Jurkat, Clone E6-1 (cell line): ENCODE data around the gene HAGHL.
A peak's percentile ranks its signal among the peaks of the same experiment; 100 is the strongest.

Experiments used
- DNase-seq: peaks from one replicate; pipeline ENCODE4 v3.0.0-alpha.2; 2011; ENCODE audit warnings: low read depth, low spot score
- H3K4me3 ChIP-seq: 2 replicates; pipeline ENCODE4 v1.5.1; 2011; ENCODE audit warnings: mild to moderate bottlenecking, low read length, control low read depth, moderate library complexity

Gene HAGHL

DNA sequence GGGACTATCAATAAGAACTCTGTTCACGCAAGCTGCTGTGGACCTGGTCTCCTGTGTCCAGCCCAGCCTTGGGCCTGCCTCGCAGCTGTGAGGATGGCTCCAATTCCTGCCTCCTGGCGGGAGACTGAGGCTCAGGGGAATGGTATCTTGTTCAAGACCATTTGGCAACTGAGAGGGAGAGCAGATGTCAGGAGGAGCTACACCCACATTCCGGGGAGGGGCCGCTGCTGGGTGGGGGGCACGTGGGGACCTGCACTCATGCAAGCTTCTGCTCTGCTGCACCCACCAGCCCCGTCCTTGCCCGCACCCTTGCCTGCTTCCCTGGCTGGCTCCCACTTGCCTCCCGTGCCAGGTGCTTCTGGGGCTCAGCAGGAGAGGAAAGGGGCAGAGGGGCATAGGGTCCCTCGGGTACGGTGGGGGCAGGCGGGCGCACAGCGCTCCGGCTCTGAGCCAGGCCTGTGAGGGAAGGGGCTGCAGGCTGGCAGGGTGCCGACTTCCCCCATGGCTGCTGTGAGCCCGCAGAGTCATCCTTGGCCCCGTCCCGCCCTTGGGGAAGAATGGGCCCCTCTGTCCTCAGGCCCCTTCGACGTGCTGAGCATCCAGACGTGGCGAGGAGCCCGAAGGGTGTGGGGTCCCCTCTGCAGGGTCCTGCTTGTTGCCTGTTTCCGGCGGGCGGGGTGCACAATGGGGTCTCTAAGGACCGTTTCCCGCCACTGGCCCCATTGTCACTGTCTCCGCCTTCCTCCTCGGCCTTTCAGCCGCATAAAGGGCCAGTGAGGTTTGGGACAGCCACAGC is 9.3 kb upstream of the HAGHL start:
- DNase-seq, result no peak
- H3K4me3 ChIP-seq, result no peak overlapping the region

DNA sequence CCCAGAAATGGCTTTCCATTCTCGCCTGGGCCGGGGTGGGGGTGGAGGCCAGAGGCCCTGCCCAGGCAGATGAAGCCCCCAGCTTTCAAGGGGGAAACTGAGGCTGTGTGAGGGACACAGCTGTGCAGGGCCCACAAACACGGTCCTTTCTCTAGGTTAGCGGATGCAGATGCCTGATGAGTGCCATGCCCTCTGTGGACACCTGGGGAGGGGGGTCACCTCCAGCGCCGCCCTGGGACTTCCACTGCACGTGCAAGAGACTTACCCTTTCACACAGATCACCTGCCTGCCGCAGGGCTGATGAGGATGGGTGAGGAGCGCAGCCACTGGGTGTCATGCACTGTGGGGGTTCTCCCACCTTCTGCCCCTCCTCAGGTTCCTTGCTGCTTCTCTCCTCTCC is 8.5 kb upstream of the HAGHL start:
- no peak overlapping the region for H3K4me3 ChIP-seq
- DNase-seq, result no peak

- no peak for DNase-seq
- no peak overlapping the region for H3K4me3 ChIP-seq
Observed at GRCh38 chr16:718922-719321, 8.0 kb upstream of the HAGHL start.

DNA sequence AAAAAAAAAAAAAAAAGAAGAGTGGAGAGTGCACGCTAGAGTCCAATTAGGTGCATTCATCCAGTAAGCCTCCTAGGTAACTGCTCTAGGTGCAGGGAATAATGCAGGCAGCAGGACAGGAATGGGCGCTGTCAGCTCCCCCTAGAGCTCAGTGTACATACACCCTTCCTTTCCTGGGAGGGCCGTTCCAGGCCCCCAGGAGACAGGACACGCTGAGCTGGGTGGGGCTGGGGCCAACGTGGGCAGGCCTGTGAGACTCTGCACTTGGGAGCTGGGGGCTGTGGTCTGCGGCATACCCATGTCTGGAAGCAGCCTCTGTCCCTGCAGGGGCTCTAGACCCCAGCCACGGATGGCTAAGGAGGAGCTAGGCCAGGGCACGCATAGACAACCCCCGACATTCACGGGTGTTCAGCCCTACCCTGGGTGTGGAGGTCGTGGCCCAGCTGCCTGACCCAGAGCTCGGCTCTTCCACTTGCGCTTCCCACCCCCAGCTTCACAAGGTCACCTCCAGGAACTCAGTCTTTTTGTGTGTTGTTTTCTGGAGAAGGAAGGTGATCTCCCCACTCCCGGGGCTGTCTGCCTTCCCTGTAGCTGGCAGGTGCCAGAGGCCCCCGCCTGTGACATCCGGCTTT is 7.0 kb upstream of the HAGHL start:
- H3K4me3 ChIP-seq, result peak overlapping the region; percentile 73
- DNase-seq, result peak; percentile 37

DNA sequence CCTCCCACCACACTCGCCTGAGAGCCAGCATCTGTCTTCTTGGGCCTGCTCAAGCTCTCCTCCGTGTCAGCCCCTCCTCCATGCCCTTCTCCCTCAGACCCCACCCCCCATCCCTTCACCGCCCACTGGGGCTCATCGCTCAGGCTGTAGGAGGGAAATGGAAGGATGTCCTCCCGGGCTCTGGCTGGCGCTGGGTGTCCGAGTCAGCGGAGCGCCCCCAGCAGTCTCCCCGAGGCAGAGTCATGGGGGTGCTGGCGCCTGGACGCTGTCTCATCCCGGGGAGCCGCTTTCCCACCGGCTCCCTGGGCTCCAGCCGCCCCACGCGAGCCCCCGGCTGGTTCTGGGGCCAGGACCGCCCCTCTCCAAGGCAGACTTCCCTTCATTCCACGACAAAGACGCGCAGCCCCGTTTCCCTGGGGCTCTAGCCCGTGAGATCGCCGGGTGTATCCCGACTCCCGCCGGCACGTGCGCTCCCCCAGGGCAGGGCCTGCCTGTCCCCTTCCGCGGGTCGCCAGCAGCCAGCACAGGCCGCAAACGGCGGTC is 6.4 kb upstream of the HAGHL start:
- peak; percentile 89 for DNase-seq

GRCh38 chr16:720990-721764 is 5.7 kb upstream of the HAGHL start, which contains the start of gene ANTKMT:
Gene ANTKMT, plus strand, starts transcription at chr16:721146. Its CDS starts 129 bp downstream, at chr16:721275.
- DNase-seq, result peak; percentile 84
- peak within 1 kb of the TSS; percentile 73 for H3K4me3 ChIP-seq

More for the DNA sequence above, 6.4 kb upstream of the HAGHL start:
- peak overlapping the region; percentile 73 for H3K4me3 ChIP-seq

DNA sequence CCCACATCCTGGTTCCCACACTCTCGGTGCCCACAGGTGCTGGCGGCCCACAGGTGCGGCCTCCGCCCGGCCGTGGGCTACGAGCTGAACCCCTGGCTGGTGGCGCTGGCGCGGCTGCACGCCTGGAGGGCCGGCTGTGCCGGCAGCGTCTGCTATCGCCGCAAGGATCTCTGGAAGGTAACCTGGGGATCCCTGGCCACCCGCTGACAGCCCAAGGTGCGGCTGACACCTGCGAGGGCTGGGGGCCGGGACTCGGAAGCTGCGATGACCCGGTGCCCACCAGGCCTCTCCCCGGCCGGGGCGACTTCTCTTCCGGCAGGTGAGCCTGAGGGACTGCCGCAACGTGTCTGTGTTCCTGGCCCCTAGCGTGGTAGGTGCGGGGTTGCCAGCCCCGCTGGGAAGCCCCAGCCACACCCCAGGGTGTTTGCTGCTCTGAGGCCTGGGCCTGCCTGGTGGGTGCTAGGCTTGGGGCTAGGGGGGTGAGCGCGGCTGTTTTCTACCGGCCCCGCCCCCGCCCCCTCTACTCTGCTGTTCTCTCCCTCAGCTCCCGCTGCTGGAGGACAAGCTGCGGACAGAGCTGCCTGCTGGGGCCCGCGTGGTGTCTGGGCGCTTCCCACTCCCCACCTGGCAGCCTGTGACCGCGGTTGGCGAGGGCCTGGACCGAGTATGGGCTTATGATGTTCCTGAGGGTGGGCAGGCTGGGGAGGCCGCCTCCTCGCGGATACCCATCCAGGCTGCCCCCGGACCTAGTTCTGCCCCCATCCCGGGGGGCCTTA is 5.0 kb upstream of the HAGHL start:
- peak overlapping the region; percentile 54 for H3K4me3 ChIP-seq
- no peak for DNase-seq

DNA sequence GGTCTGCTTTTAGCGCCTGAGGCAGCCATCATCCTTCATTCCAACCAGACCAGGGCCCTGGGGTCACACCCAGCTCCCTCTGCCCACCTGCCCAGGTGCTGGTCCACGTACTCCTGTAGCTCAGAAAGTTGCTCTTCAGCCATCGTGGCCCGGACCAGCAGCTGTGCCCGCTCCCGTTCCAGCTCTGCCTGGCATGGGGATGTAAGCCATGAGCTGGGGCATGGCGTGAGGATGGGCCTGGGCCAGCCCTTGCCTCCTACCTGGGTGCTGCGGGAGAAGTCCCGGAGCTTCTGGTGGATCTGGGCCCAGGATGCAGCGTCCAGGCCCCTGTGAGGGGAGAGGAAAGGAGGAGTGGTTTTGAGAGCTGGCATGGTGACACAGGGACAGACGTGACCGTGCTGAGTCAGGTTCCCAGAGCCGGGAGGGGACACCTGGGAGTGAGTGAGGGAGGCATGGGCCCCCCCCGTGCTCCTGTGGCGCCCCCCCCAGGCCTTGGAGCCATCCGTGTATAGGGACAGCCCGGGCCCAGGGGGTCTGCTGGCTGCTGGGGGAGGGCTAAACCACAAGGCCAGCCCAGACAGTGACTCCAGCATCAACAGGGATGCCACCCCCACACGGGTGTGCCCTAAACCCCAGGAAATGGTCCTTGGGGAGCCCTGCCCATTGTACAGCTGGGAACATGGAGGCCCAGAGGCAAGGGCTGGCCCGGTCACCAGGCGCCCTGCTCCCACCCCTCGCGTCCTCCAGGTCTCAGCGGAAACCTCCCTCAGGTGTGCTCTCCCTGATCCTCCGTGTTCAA is 3.9 kb upstream of the HAGHL start:
- no peak for DNase-seq

GRCh38 chr16:723695-724094 is 3.2 kb upstream of the HAGHL start:
- H3K4me3 ChIP-seq, result no peak overlapping the region
- DNase-seq, result no peak

More for the DNA sequence above, 3.9 kb upstream of the HAGHL start:
- H3K4me3 ChIP-seq, result peak overlapping the region; percentile 54

DNA sequence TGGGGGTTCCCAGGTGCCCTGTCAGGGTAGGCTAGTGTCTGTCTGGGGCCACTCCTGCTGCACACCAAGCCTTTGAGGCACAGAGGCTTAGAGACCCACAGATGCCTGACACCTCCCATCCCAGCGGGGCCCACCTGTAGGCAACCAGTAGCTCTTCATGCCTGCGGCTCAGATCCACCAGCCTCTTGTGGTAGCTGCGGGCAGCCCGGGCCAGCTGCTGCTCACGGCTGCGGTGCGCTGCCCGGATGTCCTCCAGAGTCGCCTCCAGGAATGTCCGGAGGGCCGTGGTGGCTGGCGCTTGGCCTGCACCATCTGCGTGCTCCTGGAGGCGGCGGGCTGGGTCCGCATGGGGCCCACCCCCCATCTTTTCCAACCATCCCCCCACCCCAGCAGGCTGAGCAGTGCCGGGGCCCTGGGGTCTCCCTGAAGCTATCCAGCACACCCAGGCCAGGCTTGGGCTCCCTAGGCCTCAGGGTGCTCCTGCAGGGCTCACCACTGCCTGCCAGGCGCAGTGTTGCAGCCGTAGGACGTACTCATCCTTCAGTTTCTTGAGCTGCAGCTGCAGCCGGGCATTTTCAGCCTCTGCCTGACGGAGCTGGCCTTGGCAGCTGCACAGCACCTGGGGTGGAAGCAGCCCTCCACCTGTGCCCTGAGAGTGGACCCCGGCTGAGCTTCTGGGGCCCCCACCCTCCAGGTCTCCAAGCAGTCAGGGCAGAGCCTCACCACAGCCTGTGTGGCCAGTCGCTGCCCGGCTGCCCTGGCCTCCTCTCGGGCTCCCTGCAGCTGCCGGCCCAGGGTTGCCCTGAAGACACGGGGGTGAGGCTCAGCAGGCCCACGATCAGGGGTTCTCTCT is 2.5 kb upstream of the HAGHL start:
- H3K4me3 ChIP-seq, result no peak overlapping the region
- DNase-seq, result peak; percentile 82

DNA sequence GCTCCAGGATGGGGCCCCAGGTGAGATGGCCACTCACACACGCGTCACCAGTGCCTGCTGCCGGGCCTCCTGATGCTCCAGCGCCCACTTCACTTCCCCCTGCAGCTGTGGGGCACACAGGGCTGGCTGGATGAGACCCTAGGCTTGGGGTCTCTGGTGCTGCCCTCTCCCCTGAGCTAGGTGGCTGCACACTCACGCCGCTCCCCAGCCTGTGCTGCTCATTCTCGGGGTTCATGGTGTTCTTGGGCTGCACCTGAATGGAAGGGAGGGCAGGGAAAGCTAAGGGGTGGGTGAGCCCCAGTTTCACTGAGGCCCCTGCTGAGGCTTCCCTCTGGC is 1.9 kb upstream of the HAGHL start:
- no peak overlapping the region for H3K4me3 ChIP-seq
- no peak for DNase-seq

DNA sequence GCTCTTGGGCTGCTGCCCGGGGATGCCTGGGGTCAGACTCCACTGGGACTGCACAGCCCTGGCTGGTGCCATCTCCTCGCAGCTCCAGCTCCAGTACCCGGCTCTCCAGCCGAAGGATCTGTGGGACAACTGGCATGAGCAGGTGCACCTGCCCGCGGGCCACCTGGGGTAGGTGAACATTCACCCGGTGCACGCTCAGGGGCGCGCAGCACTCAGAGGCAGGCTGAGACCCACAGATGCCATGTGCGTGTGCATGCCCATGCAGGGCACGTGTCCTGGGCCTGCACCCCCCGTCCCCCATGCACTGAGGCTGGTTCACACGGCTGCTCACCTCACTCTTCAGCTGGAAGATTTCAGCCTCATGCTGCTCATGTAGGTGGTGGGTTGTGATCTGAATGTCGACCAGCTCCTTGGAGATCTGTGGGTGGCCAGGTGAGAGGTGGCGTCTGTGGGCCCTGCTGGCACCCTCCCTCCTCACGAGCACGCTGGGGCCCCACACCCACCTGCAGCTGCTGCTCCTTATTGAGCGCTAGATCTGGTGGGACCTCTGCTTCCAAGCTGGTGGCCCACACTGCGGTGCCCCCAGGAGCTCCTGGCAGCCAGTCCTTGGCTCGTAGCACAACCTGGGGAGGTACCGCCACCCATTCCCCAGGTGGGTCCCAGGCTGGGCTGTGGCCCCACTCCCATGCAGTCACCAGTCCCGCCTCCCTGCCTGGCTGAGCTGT is 1.3 kb upstream of the HAGHL start:
- no peak for DNase-seq
- no peak overlapping the region for H3K4me3 ChIP-seq

DNA sequence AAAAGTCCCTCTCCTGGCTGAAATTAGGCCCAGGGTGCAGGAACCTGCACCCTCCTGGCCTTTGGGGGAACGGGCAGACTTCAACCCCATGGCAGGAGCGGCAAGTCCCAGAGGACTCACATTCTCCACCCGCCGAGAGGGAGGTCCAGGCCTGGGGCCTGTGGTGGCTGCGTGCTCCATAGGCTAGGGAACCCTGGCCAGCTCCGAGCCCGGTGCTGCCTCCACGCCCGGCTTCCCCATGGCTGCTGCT is 793 bp upstream of the HAGHL start:
- H3K4me3 ChIP-seq, result no peak overlapping the region
- no peak for DNase-seq

GRCh38 chr16:727291-727977 is 528 bp downstream of the HAGHL start:
- DNase-seq, result no peak

GRCh38 chr16:728131-728889 is 1.4 kb downstream of the HAGHL start:
- peak; percentile 42 for DNase-seq
- peak overlapping the region; percentile 64 for H3K4me3 ChIP-seq

More at GRCh38 chr16:727291-727977, 528 bp downstream of the HAGHL start:
- peak overlapping the region; percentile 64 for H3K4me3 ChIP-seq
